ENCODE measurements around the gene CMIP. TPM values are rescaled to one million over a fixed set of nuclear protein-coding genes. Genes with fewer than 3 reads are reported as not detected.
A peak's percentile ranks its signal among the peaks of the same experiment; 100 is the strongest.

Gene CMIP
- polyA plus RNA-seq, 1 of the 3 experiments (the other 2 are of a cell fraction) = 5.4 TPM

GRCh38 chr16:81510016-81510415, 65.4 kb downstream of the CMIP start:
- TF ChIP-seq TEAD4 (IDR thresholded peaks at IDR 0.05; ENCODE audit: borderline replicate concordance, insufficient read depth) (no peak), USF2 (IDR thresholded peaks at IDR 0.05; ENCODE audit: borderline replicate concordance, low read depth, low read length) (no peak), SIN3A (IDR thresholded peaks at IDR 0.05; ENCODE audit: borderline replicate concordance, low read depth, low read length) (no peak), POLR2AphosphoS5 (IDR thresholded peaks at IDR 0.05; ENCODE audit: low read depth, low read length) (no peak), TCF12 (IDR thresholded peaks at IDR 0.05) (no peak)
- no peaks in the 10 kb centered on the region for H3K9me3 ChIP-seq
- H2AFZ ChIP-seq (ENCODE audit: low read depth) = no peak overlapping the region
- 93% methylated on average over 5 of the region's 10 CpGs for WGBS (ENCODE audit: low lambda C conversion rate)
- H3K9me2 ChIP-seq = no peaks in the 10 kb centered on the region
- H3K9ac ChIP-seq = no peak overlapping the region
- peaks cover 0 to 26% of the 10 kb centered on the region in 2 experiments; a peak in 1 of 4 replicates for H3K4me1 ChIP-seq (ENCODE audit: control insufficient read depth in 1 of 2, insufficient read depth in 2 of 2, low read depth in 1 of 2, low read length in 1 of 2)
- no peaks in the 10 kb centered on the region for H4K20me1 ChIP-seq (ENCODE audit: insufficient read depth)
- POLR2A ChIA-PET = no interaction called here
- no peaks in the 10 kb centered on the region for H3K36me3 ChIP-seq (replicated peaks in 1 of 2; ENCODE audit: control insufficient read depth in 1 of 2, insufficient read depth in 2 of 2, low read length in 1 of 2)
- no peak overlapping the region for H3K4me2 ChIP-seq
- no peaks in the 10 kb centered on the region for H3K27me3 ChIP-seq (ENCODE audit: insufficient read depth)
- peaks cover 25% of the 10 kb centered on the region for H3K79me2 ChIP-seq (ENCODE audit: insufficient read depth)
- H3F3A ChIP-seq (replicated peaks; ENCODE audit: insufficient read depth) = peaks cover 10% of the 10 kb centered on the region
- H3K4me3 ChIP-seq (ENCODE audit: low read depth in 2 of 2, low read length in 1 of 2) = no peak overlapping the region
- CTCF ChIA-PET = interaction anchor here (0.6 to 1.1 kb wide), 2 partner anchors 15 to 64 kb away, joined by 3 read pairs; no protein-coding TSS in a partner anchor
- H3K27ac ChIP-seq (ENCODE audit: low read depth in 2 of 2, low read length in 1 of 2) = no peak overlapping the region
- no peak for DNase-seq

GRCh38 chr16:81511371-81511770, 66.8 kb downstream of the CMIP start:
- Histone ChIP-seq H3K9me2 (no peaks in the 10 kb centered on the region), H3K9ac (no peak overlapping the region), H3K4me2 (no peak overlapping the region), H3K79me2 (ENCODE audit: insufficient read depth) (peaks cover 25% of the 10 kb centered on the region), H3K27ac (ENCODE audit: low read depth in 2 of 2, low read length in 1 of 2) (no peak overlapping the region), H3F3A (replicated peaks; ENCODE audit: insufficient read depth) (peaks cover 10% of the 10 kb centered on the region), H4K20me1 (ENCODE audit: insufficient read depth) (no peaks in the 10 kb centered on the region), H3K27me3 (ENCODE audit: insufficient read depth) (no peaks in the 10 kb centered on the region), H2AFZ (ENCODE audit: low read depth) (no peak overlapping the region), H3K4me1 (ENCODE audit: control insufficient read depth in 1 of 2, insufficient read depth in 2 of 2, low read depth in 1 of 2, low read length in 1 of 2) (peaks cover 0 to 37% of the 10 kb centered on the region in 2 experiments; a peak in 1 of 4 replicates), H3K4me3 (ENCODE audit: low read depth in 2 of 2, low read length in 1 of 2) (no peak overlapping the region), H3K9me3 (no peaks in the 10 kb centered on the region), H3K36me3 (replicated peaks in 1 of 2; ENCODE audit: control insufficient read depth in 1 of 2, insufficient read depth in 2 of 2, low read length in 1 of 2) (no peaks in the 10 kb centered on the region)
- ChIA-PET POLR2A (no interaction called here), CTCF (no interaction called here)
- 68% methylated on average over 5 of the region's 5 CpGs for WGBS (ENCODE audit: low lambda C conversion rate)
- no peak for DNase-seq
- no peak for TF ChIP-seq GATA2 (CRISPR knock-in tag; IDR thresholded peaks at IDR 0.05)
- no peak for TF ChIP-seq RAD21 (IDR thresholded peaks at IDR 0.05; ENCODE audit: low read length)
- TF ChIP-seq TCF12 (IDR thresholded peaks at IDR 0.05) = peak; percentile 24; the same call in 1 of the 2 replicates
- TF ChIP-seq SMC3 (IDR thresholded peaks at IDR 0.05; ENCODE audit: low read depth, low read length) = no peak
- TF ChIP-seq FOSL2 (IDR thresholded peaks at IDR 0.05; ENCODE audit: borderline replicate concordance, low read depth) = no peak

DNA sequence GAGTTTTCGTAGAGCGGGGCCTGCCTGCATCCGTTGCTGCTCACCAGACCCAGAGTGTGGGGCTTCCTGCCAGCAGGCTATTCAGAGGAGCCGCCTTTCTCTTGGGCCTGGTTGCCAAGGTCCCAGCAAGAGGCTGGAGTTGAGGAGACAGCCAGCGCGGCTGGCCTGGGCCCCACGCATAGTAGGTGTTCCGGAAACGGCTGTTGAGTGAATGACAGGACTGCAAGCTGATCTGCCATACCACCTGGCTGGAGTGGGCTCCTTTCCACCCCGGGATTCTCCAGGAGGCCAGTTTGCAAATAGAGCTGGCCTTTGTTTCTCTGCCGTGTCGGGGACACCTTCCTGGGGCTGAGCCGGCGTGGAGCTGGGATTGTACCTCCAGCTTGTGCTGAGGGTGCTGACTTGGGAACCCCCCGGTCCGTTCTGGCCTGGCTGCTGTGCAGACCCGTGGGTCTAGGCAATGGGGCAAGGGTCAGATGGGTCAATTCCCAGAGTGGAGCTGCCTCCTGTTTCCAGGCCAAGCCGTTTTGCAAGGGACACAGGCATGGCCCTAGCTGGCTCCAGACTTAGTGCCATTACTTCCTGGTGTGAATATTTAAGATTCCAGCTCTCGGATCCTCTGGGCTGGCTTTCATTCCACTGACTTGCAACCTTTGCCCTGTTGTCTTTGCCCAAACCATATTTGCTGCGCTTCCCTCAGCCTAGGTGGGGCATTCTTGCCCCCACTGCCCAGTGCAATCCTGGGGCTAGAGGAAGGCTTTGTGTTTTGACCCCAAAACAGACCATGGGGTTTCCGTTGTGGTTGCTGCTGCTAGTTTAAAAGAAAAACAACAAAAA, 68.8 kb downstream of the CMIP start:
- Histone ChIP-seq H3K27me3 (ENCODE audit: insufficient read depth) (no peaks in the 10 kb centered on the region), H3K9ac (no peak overlapping the region), H3K9me3 (no peaks in the 10 kb centered on the region), H3K27ac (ENCODE audit: low read depth in 2 of 2, low read length in 1 of 2) (peak overlapping the region in 1 of 2 experiments; percentile 43; a peak in 2 of 4 replicates), H3K4me1 (ENCODE audit: control insufficient read depth in 1 of 2, insufficient read depth in 2 of 2, low read depth in 1 of 2, low read length in 1 of 2) (peaks cover 0 to 32% of the 10 kb centered on the region in 2 experiments; a peak in 1 of 4 replicates), H3K36me3 (replicated peaks in 1 of 2; ENCODE audit: control insufficient read depth in 1 of 2, insufficient read depth in 2 of 2, low read length in 1 of 2) (no peaks in the 10 kb centered on the region), H3K4me2 (no peak overlapping the region), H2AFZ (ENCODE audit: low read depth) (no peak overlapping the region), H3F3A (replicated peaks; ENCODE audit: insufficient read depth) (peaks cover 10% of the 10 kb centered on the region), H3K4me3 (ENCODE audit: low read depth in 2 of 2, low read length in 1 of 2) (no peak overlapping the region), H3K79me2 (ENCODE audit: insufficient read depth) (peaks cover 23% of the 10 kb centered on the region), H3K9me2 (no peaks in the 10 kb centered on the region), H4K20me1 (ENCODE audit: insufficient read depth) (no peaks in the 10 kb centered on the region)
- POLR2A ChIA-PET = no interaction called here
- WGBS (ENCODE audit: low lambda C conversion rate) = 90% methylated on average over 8 of the region's 21 CpGs
- DNase-seq = no peak
- CTCF ChIA-PET = interaction anchor here (1.3 kb wide), 1 partner anchor 16 kb away, joined by 3 read pairs; no protein-coding TSS in a partner anchor
- TF ChIP-seq EP300 (IDR thresholded peaks at IDR 0.05; ENCODE audit: borderline replicate concordance in 1 of 2, low read depth in 1 of 2, low read length in 1 of 2) (no peak), IRF3 (IDR thresholded peaks at IDR 0.05; ENCODE audit: low read depth, low read length) (no peak), FOXJ3 (CRISPR knock-in tag; IDR thresholded peaks at IDR 0.05) (no peak), CHD2 (IDR thresholded peaks at IDR 0.05; ENCODE audit: low read length, partially characterized antibody) (no peak), TAF1 (IDR thresholded peaks at IDR 0.05; ENCODE audit: borderline replicate concordance, low read depth, low read length) (no peak)
- TF ChIP-seq, protein P1, sequence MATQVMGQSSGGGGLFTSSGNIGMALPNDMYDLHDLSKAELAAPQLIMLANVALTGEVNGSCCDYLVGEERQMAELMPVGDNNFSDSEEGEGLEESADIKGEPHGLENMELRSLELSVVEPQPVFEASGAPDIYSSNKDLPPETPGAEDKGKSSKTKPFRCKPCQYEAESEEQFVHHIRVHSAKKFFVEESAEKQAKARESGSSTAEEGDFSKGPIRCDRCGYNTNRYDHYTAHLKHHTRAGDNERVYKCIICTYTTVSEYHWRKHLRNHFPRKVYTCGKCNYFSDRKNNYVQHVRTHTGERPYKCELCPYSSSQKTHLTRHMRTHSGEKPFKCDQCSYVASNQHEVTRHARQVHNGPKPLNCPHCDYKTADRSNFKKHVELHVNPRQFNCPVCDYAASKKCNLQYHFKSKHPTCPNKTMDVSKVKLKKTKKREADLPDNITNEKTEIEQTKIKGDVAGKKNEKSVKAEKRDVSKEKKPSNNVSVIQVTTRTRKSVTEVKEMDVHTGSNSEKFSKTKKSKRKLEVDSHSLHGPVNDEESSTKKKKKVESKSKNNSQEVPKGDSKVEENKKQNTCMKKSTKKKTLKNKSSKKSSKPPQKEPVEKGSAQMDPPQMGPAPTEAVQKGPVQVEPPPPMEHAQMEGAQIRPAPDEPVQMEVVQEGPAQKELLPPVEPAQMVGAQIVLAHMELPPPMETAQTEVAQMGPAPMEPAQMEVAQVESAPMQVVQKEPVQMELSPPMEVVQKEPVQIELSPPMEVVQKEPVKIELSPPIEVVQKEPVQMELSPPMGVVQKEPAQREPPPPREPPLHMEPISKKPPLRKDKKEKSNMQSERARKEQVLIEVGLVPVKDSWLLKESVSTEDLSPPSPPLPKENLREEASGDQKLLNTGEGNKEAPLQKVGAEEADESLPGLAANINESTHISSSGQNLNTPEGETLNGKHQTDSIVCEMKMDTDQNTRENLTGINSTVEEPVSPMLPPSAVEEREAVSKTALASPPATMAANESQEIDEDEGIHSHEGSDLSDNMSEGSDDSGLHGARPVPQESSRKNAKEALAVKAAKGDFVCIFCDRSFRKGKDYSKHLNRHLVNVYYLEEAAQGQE (IDR thresholded peaks at IDR 0.05; ENCODE audit: low read depth, low read length) = no peak

Measured in SK-N-SH (cell line).